Central memory CD4-positive, alpha-beta T cell (primary cell): ENCODE results near the gene MAPKAP1.

Source experiments
- DNase-seq: peaks from one replicate; pipeline ENCODE4 v3.0.0; 2022

MAPKAP1 gene

DNA sequence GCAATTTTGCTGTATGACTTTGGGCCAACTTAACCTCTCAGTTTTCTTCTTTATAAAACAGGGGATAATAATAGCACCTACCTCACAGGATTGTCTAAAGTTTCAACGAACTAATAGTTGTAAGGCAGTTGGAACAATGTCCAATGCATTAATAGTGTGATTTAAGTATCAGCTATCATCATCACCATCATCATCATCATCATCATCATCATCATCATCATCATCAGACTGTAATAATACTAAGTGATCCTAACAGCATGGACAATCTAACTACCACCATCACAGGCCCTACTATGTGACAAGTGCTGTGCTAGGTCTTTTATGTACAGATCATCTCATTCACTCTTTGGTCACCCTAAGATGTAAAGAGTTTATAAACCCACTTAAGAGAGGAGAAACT lies 196.0 kb downstream of the MAPKAP1 start:
- no peak for DNase-seq

DNA sequence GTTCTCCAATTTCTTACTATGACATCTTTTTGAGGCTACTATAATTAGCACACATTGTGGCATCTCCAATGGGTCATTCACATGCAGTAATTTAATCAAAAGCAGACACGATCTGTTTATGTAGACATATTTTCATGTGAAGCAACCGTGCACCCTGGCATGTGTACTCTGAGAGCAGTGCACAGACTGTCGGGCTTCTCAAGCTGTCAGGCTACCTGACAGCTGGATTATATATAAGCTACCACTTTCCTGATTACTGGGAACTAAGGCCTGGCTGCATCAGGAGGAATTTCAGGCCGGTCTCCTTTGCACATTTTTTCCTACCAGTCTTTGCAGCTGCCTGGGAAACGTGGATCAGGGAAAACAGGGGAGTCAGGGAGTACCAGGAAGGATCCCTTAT lies 197.5 kb downstream of the MAPKAP1 start:
- DNase-seq = no peak

DNA sequence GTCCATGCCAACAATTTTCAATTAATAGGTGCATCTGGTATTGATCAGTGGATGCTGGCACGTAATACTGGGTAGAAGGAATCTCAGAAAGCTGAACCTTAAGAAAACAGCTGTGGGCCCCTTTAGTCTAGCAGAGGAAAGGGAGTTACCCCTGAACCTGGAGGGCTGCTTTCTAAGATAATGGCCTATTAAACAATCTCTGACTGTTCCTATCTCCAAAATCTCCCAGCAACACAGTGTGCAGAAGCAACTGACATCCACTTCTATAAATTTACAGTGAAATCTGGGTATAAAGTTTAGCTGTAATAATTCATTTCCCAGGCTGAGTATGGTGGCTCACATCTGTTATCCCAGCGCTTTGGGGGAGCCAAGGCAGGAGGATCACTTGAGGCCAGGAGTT lies 198.8 kb downstream of the MAPKAP1 start:
- no peak for DNase-seq

DNA sequence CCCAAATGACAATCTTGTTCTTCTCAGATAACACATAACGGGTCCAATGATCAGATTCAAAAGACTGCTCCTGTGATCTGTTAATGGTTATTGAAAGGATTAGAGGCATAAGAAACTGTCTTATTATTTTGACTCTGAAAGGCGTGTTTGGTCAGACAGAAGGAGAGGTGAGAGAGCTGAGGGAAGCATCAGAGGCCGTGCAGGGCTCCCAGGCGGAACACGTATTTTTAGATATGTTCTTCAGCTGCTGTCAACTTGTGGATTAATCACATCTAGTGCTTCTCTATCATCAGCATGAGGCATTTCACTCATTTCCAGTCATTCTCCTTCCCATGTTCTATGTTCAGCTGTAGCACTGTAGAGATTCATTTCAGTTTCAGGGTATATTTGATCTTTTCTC lies 199.8 kb downstream of the MAPKAP1 start:
- DNase-seq = no peak

DNA sequence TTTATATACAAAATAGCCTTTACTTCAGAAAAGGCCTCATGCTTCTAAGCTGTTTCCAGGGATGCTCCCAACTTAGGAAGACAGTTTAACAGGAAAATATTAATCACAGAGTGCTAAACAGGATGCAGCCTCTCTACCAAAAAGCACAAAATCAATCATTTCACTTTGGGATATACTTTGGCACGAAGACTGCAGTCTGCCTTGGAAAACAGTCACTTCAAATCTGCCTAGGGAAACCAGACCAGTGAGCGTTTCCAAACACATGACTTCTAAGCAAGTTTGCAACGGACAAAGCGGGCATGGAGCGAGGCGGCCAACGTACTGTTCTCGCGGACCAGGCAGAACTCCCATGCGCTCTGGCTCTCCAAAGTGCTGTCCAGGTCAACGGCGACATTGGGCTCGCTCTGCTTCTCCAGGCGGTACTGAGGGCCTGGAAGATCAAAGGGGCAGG lies 201.0 kb downstream of the MAPKAP1 start:
- no peak for DNase-seq

DNA sequence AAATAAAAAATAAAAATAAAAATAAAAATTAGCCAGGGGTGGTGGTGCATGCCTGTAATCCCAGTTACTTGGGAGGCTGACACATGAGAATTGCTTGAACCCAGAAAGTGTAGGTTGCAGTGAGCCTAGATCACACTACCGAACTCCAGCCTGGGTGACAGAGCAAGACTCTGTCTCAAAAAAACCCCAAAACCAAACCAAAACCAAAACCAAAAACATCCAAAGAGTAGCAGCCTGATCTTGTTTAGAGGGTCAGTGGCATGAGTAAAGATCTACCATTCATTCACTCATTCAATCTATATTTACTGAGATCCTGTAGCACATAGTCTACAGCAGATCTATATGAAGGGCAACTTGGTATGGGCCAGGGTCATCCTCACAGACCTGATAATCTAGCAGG lies 202.4 kb downstream of the MAPKAP1 start:
- no peak for DNase-seq

DNA sequence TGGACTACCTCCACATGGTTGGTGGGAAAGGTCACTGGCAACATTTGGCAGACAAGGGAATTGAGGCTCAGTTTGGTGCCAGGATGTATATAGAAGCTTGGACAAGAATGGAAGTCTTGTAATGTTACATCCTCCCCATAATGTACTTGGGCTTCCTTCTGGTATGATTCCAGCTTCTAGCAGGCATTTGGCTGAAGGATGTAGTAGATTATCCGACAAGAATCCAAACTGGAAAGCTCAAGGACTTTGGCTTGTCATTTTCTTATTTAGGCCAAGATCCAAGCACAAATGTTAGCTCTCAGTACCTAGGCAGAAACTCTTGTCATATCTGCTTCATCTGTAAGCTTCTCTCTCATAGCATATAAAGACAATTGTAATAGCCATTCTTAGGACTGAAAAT lies 209.1 kb downstream of the MAPKAP1 start:
- no peak for DNase-seq

DNA sequence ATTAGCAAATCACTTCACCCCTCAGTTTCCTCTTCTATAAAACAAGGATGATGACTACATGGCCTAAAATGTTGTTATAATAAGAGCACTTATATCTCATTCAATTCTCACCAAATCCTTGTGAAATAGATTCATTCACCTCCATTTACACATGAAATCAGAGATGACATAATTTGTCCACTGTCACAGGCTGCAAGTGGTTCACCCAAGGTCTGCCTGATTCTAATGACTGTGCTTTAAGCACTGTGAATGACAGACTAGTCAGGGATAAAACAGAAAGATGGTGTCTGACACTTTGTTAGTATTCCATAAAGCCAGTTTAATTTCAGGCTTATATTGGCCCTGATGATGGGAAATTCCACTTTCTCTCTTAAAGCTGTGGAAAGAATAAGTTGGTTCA lies 209.5 kb downstream of the MAPKAP1 start:
- DNase-seq = no peak

DNA sequence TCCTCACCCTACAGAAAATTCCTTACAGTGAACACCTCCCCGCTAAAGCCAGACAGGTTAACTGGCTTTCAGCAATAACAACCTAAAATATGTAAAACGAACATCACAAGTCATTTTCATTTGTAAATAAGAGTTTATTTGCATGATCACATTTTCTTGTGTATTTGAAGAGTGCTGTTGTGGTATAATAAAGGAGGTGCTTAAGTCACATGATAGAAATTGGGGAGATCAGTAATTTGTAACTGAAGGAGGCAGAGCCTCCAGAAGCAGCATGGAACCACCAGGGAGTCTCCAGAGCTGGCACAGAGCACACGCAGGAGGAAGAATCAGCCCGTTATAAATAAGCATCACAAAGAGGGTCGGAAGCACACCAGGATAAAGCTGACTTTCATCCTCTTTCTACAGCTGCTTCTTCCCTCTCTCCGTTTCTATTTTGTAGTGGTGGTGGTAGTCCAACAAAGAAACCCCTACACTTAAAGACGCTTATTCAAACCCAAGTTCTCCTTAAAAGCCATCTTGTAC lies 210.6 kb downstream of the MAPKAP1 start:
- DNase-seq = no peak

DNA sequence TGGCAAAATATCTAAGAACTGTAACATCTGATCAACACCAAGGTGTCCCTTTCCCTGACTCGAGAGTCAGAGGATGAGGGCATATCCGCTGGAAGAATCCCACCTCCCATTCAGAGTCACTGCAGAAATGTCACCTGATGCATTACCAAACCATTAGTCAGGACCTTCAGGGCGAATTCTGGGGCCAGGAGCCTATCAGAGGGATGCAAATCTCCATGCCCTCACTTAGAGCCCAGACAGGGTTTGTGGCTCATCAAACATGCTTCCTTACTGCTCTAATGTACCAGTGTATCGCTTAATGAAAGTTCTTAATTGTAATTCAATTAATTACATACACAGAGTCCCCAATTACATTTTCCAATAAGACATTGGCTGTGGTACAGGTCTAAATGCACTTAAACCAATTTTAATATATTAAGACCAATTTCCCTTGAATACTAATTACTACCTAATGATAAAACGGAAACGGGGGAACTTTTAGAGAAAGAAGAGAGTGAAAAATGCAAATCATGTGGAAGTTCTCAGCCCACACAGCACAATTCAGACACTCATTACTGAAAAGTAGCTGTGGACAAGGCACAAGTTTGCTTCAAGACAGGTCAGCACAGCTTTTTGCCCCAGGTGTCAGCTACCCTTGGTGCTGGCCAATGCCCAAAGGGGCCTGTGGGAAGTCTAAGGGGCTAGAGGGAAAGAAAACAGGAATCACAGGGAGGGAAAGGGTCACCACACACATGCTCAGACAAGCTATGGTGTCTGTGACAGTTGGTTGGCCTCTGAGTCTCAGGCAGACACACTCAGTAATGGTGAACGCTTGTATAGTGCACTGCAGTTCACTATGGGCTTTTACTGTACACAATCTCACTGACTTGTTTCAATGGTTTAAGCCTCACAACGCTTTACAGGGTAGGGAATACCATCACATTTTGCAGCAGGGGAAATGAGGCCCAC lies 211.6 kb downstream of the MAPKAP1 start:
- DNase-seq = no peak

DNA sequence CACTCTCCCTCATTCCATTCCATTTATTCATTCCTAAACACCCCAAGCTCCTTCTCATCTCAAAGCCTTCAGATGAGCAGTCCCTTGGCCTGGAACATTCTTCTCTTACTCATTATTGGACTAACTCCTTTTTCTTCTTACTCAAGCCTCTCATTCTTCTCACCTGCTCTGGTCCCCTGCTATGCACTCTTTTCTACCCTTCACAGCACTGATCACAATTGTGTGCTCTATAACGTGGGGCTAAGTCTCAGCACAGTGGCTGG lies 212.4 kb downstream of the MAPKAP1 start:
- no peak for DNase-seq

DNA sequence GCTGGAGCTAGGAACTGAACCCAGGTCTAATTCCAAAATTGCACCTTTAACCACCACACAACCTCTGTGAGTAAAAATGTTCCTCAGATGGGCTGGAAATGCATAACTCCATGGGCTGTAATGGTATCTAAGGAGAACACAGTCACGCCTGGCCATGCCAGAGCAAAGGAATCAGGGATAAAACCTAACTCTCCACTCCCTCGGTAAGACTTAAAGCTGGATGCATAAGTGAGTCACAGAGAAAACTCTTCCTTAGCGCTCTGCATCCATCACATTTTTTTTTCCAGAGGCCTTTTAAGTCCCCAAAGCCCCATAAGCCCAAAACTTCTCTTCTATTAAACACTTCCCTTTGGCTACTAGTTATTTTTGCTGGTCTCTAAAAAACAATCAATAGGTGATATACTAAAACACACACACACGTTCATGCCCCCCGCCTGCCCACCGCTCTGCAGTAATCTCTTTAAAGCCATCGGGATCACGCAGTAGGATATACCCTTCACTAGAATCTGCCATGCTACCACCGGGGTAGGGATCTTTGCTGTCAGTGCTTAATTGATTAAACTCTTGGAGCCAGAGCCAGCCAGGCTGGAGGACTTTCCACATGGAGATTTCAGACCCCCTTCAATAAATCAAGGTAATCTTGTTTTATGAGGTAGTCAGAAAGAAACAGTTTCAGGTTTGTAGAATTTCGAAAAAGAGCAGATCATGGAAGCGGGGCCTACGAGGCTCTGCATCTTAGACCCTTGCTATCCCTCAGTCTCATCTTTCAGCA lies 212.9 kb downstream of the MAPKAP1 start:
- no peak for DNase-seq

DNA sequence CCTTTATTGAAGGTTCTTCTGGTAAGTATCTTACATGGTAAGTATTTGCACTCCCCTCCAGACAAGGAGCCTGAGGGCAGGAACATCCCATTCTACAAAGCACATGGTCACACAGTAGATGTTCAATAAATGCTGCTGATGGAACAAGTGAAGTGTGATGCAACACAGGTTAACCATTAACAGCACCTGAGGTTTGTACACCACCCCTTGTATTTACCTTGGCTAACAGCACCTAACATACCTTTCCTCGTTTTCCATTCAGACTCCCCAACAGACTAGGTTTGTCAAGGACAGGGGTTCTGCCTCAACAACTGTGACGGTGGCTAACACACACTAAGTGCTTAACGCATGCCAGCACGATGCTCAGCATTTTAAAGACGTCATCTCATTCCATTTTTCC lies 213.6 kb downstream of the MAPKAP1 start:
- no peak for DNase-seq

DNA sequence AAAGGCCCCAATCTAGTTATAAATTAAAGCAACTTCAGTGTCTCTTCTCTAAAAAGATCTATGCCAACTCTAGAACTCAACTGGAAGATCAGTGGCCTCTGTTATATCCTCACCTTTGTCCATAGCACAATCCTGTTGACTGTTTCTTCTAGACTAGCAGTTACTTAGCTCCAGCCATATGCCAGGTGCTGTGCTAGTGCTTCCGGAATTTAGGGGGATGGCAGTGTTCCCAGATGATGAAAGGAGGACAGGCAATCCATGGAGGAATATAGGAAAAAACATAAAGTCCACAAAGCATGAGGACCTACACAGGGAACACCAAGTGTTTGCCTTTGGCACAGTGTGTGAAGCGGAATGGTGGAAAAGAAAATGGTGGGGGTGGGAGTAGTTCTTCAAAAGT lies 214.3 kb downstream of the MAPKAP1 start:
- DNase-seq = no peak

DNA sequence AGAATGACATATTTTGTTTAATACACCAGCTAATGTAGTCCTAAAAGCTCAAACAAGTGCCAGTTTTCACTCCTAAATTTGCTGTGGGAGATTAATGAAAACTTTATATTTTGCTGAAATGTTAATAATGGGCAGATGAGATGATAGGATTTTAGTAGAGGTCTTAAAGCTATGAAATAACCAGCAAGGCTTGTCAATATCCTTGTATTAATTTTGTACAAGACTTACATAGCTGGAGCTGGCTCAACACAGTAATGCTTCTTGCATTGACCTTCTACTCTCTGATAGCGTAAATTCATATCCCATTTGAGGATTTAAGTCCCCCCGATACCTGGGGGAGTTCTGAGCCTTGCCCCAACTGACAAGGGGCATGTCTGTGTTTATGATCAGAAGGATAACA lies 219.2 kb downstream of the MAPKAP1 start:
- no peak for DNase-seq

DNA sequence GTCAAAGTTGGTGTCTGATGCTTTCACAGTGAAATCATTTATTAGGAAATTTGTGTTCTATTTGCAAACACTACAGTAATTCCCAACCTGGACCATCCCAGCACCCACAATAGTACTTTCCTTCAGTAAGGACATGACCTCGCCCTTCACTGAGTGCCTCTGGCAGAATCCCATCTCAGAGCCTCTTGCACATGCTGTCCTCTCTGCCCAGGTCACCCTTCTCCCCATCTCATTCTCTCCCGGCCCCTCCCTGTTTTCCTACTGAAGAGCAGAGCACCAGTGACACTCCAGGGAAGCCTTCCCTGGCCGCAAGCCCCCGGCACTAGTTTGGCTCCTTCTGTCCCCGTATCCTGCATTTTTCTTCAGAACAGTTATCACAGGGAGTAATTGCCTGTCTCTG lies 220.4 kb downstream of the MAPKAP1 start:
- no peak for DNase-seq

DNA sequence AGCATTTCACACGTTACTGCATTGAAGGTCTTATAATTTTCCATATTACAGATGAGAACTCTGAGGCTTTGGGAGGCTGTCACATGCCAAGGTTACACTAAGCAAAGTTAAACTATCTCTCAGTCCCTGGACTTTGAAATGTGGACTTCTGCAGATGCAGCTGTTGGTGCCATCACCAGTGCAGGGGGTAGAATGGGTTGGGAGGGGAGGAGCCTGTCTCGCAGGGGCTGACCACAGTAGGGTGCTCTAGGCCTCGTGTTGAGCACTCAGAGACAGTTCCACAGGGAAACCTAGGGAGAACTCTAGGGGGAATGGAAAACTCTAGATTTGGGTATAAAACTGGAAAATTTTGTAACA lies 220.9 kb downstream of the MAPKAP1 start:
- no peak for DNase-seq

DNA sequence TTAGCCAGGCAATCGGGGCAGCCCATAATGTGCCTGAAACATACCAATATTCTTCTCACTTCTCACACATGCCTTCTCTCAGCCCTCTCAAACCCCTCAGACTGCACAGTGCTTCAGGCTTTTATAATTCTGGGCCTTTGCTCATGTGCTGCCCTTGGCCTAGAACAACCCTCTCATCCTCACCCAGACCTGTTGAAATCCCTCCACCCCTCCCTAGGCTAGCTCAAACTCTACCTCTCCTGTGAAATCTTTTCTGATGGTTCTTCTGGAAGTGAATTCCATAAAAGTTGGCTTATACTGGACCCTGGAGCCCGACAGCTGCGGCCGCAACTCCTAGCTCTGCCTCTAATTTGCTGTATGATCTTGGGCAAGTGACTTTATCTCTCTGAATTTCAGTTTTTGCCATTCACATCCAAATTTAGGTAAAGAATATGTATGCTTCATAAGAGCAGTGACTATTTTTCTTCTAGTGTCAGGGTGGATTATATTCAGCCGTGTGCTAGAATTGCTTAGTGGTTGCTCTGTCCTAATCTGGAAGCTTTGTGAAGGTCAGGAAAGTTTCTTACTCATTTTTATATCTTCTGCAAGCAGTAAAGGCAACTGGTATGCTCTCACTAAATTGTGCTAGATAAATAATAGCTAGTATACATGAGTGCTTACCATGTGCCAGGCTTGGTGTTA lies 221.4 kb downstream of the MAPKAP1 start:
- DNase-seq = no peak

DNA sequence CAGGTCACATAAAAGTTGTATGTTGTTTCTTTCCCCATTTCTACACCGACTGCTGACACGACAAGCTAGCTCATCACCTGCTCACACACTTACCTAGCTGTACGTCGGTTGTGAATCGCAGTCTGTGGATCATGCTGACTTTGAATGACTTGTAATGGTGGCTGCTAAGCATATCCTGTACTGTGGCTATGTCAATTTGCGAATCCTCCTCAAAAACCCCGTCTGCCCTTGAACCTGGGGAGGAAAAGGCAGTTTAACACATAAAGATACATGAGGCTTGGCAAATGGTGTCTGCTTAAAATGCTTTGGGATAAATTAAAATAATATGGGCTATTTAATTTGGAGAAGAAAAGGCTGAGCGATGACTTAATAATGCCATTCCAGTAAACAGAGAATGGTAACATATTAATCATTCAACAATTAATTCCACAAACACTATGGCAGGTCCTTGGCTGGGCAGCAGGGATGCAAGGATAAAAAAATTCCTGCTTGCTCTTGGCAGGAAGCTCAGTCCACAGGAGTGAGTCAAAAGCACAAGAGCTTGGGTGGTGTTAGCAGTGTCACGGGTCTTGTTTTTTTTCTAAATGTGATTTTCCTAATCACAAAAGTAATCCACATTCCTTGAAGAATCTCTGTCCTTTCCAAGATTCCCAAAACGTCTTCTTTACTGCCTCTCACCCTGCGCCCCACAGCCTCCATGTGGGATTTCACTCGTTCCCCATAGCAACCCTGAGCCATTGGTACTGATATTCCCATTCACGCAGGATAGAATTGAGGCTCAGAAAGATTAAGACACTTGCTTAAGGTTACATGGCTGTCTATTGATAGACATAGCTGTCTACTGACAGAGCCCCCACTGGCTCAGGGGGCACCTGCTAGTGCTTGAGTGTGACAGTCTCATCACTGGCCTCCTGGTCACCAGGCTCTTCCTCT lies 222.4 kb downstream of the MAPKAP1 start:
- no peak for DNase-seq

DNA sequence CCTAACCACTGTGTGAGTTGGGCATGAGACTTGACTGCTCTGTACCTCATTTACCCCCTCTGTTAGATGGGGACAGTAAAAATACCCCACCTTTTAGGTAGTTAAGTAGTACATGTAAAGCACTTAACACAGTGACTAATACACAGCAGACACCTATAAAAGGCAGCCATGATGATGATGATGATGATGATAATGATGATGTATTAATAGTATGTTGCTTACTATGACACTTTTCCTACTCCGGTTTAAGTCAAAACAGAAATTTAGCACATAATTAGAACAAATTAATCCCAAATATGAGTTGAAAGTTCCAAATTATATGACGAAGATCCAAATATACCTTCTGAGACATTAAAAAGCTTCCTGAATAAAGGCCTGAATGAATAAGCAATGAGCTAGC lies 223.3 kb downstream of the MAPKAP1 start:
- no peak for DNase-seq

DNA sequence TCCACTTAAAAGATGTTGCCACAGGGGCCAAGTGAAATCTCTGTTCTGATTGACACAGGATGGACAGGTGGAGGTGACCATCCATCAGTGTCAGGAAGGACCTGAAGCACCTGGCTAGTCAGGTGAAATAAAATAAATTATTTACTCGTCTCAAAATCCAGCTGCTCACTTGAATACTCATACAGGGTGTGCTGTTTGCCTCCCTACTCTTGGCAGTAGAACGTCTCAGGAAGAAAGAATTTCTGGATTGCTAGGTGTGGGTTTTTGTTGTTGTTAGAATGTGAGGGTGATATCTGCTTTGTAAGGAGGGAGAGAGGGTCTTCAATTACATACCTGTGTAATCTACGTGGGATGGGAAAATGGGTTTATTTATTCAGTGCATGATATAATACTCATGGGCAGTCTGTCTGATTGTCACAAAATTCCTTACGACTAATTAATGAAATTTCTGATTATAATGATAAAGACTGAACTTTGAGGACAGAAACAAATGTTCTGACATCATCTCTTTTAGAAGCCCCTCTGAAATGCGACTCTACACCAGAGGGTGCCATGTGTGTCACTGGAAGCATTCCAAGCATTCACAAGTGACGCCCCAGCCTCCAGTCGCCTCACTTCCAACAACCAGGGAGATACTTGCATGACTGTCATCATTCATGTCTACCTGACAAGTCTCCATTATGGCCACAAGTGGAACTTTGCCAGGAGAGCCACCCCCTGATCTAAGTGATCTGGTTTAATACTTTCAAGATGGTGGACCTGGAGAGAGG lies 227.0 kb downstream of the MAPKAP1 start:
- no peak for DNase-seq

DNA sequence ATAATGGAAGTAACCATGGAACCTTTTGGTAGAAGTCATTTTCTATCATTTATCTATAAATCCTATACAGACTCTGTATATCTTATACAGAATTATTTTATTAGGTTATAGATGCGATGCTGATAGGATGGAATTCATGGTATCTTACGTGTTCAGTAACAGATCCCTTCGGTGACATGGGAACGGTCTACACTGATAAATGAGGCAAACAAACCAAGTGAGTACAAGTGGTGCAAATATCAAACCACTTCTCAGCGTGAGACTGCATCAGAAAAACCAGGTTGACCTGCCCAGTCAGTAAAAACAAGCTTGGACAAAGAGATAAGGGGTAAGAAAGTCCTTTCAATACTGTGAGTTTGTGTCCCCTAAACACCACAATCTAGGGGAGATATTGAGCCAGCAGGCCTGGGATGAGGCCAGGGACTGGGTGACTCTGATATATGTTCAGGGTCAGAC lies 229.9 kb downstream of the MAPKAP1 start:
- no peak for DNase-seq
